Activated CD8-positive, alpha-beta T cell treated with anti-CD3 and anti-CD28 coated beads for 36 hours (primary cell): ENCODE data around the gene LRRC71. TPM values are rescaled to one million over a fixed set of nuclear protein-coding genes. Genes with fewer than 3 reads are reported as not detected.

Experiments used
- ATAC-seq: fragments of 200-7000 bp; cut with Tn5 transposase; one replicate; pipeline ENCODE4 v1.10.0; 2021; ENCODE audit warnings: mild to moderate bottlenecking, moderate library complexity
- CTCF ChIA-PET: fragments of 350-600 bp; sonication (Branson Sonifier 250); formaldehyde crosslinking; loops from one replicate; lab custom pipeline; 2021; ENCODE audit warnings: antibody characterized with exemption; lab: Charles Lee
- POLR2A ChIA-PET: fragments of 350-600 bp; sonication (Branson Sonifier 250); formaldehyde crosslinking; loops from one replicate; lab custom pipeline; 2021; ENCODE audit warnings: antibody characterized with exemption; lab: Charles Lee
- DNase-seq: peaks from one replicate; pipeline ENCODE4 v3.0.0-alpha.2; 2020
- H3K27ac Mint-ChIP-seq: one replicate; pipeline ENCODE4 v1.8.0; 2021; ENCODE audit warnings: mild to moderate bottlenecking, mixed read lengths
- H3K27me3 Mint-ChIP-seq: one replicate; pipeline ENCODE4 v1.8.0; 2021; ENCODE audit warnings: mixed read lengths
- H3K36me3 Mint-ChIP-seq: one replicate; pipeline ENCODE4 v1.8.0; 2021; ENCODE audit warnings: low read depth, mixed read lengths
- H3K4me1 Mint-ChIP-seq: one replicate; pipeline ENCODE4 v1.8.0; 2021; ENCODE audit warnings: low read depth, mixed read lengths
- H3K4me3 Mint-ChIP-seq: one replicate; pipeline ENCODE4 v1.8.0; 2021; ENCODE audit warnings: mild to moderate bottlenecking, moderate library complexity, mixed read lengths
- H3K9me3 Mint-ChIP-seq: one replicate; pipeline ENCODE4 v1.8.0; 2021; ENCODE audit warnings: mixed read lengths
- CTCF ChIP-seq: fragments of 200-600 bp; IDR thresholded peaks from one replicate; pipeline ENCODE4 v1.8.0; 2022; ENCODE audit warnings: antibody characterized with exemption, mild to moderate bottlenecking
- intact Hi-C: fragments of 100-400 bp; cut with micrococcal nuclease; formaldehyde crosslinking; loops from one replicate; pipeline ENCODE4 v1.10.0; 2022
- microRNA-seq: library from miRNA; unstranded; fragments of <30 nt; microRNA quantifications from one replicate; pipeline ENCODE4 v1.2.0, GENCODE V29; 2022; ENCODE audit warnings: borderline microRNAs expressed, borderline replicate concordance
- total RNA-seq, 2 experiments: library from RNA; stranded (reverse); gene quantifications; one replicate each; pipeline ENCODE4 v1.2.3, GENCODE V29; 2021

LRRC71 gene
- total RNA-seq, 2 experiments from 2014 or later: not detected

DNA sequence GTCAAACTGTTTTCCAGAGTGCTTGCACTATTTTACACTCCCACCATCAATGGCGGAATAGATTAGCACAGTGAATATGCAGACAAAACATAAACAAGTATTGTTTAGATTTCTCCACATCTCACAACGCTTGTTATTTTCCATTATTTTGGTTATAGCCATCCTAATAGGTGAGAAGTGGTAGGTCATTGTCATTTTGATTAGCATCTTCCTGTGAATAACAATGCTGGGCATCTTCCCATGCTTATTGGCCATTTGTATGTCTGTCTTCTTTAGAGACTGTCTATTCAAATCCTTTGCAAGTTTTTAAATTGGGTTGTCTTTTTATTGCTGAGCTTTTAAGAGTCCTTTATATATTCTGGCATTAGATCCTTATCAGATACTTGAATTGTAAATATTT is 54.7 kb downstream of the LRRC71 start:
- Mint-ChIP-seq H3K36me3 (no peaks in the 10 kb centered on the region), H3K27me3 (peaks cover 8% of the 10 kb centered on the region), H3K27ac (no peak overlapping the region), H3K4me3 (no peak overlapping the region), H3K9me3 (no peaks in the 10 kb centered on the region), H3K4me1 (no peaks in the 10 kb centered on the region)
- ChIA-PET POLR2A (no interaction called here), CTCF (no interaction called here)
- intact Hi-C loops: no loop called here
- no peak for DNase-seq
- no peak for TF ChIP-seq CTCF
- ATAC-seq: no peak

- Mint-ChIP-seq H3K36me3 (no peaks in the 10 kb centered on the region), H3K4me3 (no peak overlapping the region), H3K27me3 (peaks cover 7% of the 10 kb centered on the region), H3K4me1 (no peaks in the 10 kb centered on the region), H3K9me3 (no peaks in the 10 kb centered on the region), H3K27ac (no peak overlapping the region)
- DNase-seq (no peak), ATAC-seq (no peak)
- intact Hi-C loops: no loop called here
- CTCF ChIA-PET: interaction anchor here (1.3 to 1.5 kb wide), 2 partner anchors 10 to 93 kb away, joined by 3 to 4 read pairs; no protein-coding TSS in a partner anchor
- POLR2A ChIA-PET: no interaction called here
- no peak for TF ChIP-seq CTCF
Measured at GRCh38 chr1:156980551-156980950, 60.1 kb downstream of the LRRC71 start.

Small RNA genes lying within 50 kb of the gene (microRNA-seq; reads per million reads assigned to microRNA genes)
- not detected for gene MIR765

Other genes with a start within 250 kb of the LRRC71 start
- not detected for gene NES, start 243.2 kb upstream of the LRRC71 start, total RNA-seq
- gene CRABP2, start 215.0 kb upstream of the LRRC71 start, total RNA-seq: under 1 TPM; 0.78 to 0.90 TPM
- 10 to 100 TPM; 32.3 to 32.5 TPM for gene METTL25B, start 192.2 kb upstream of the LRRC71 start, total RNA-seq
- 10 to 100 TPM; 40.6 to 44.5 TPM for gene ISG20L2, start 191.9 kb upstream of the LRRC71 start, total RNA-seq
- 10 to 100 TPM; 84.2 to 93.6 TPM for gene MRPL24, start 179.5 kb upstream of the LRRC71 start, total RNA-seq
- gene HDGF, start 169.0 kb upstream of the LRRC71 start, total RNA-seq: 100 to 1,000 TPM; 232 to 235 TPM
- 10 to 100 TPM; 69.8 to 70.6 TPM for gene PRCC, start 153.1 kb upstream of the LRRC71 start, total RNA-seq
- gene SH2D2A, start 103.8 kb upstream of the LRRC71 start, total RNA-seq: 100 to 1,000 TPM; 297 to 315 TPM
- under 1 TPM; 0.47 to 0.54 TPM for gene INSRR, start 61.5 kb upstream of the LRRC71 start, total RNA-seq
- gene NTRK1, start 59.8 kb upstream of the LRRC71 start, total RNA-seq: 10 to 100 TPM; 23.5 to 25.9 TPM
- under 1 TPM in 1 of 2 experiments, not detected in 1; 0.07 TPM for gene PEAR1, start 26.9 kb upstream of the LRRC71 start, total RNA-seq
- 1 to 10 TPM; 1.4 to 1.8 TPM for gene ARHGEF11, start 125.1 kb downstream of the LRRC71 start, total RNA-seq
- not detected for gene ETV3L, start 179.2 kb downstream of the LRRC71 start, total RNA-seq
- gene ETV3, start 217.8 kb downstream of the LRRC71 start, total RNA-seq: 10 to 100 TPM; 47.7 to 47.9 TPM